Measurements from ENCODE around the gene WHAMM. TPM values are rescaled to one million over a fixed set of nuclear protein-coding genes. Genes with fewer than 3 reads are reported as not detected.
A peak's percentile ranks its signal among the peaks of the same experiment; 100 is the strongest.

WHAMM gene, protein sequence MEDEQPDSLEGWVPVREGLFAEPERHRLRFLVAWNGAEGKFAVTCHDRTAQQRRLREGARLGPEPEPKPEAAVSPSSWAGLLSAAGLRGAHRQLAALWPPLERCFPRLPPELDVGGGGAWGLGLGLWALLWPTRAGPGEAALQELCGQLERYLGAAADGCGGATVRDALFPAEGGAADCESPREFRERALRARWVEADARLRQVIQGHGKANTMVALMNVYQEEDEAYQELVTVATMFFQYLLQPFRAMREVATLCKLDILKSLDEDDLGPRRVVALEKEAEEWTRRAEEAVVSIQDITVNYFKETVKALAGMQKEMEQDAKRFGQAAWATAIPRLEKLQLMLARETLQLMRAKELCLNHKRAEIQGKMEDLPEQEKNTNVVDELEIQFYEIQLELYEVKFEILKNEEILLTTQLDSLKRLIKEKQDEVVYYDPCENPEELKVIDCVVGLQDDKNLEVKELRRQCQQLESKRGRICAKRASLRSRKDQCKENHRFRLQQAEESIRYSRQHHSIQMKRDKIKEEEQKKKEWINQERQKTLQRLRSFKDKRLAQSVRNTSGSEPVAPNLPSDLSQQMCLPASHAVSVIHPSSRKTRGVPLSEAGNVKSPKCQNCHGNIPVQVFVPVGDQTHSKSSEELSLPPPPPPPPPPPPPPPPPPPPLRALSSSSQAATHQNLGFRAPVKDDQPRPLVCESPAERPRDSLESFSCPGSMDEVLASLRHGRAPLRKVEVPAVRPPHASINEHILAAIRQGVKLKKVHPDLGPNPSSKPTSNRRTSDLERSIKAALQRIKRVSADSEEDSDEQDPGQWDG
- total RNA-seq (2021) (6.4 and 6.9 TPM in 2 replicates), Bru-seq, nascent RNA (percentile 81 among the genes with signal in this experiment), BruChase-seq, experiment 1, labeled RNA remaining after a 2-hour chase (percentile 74 among the genes with signal in this experiment), BruChase-seq, experiment 2, labeled RNA remaining after a 6-hour chase (percentile 75 among the genes with signal in this experiment)
- long read RNA-seq, full-length matches to known transcripts = 7 of 8 reads
- long read RNA-seq, partial matches to known transcripts = 1 of 8 reads
- long read RNA-seq, other reads (novel, unspliced or antisense) = 0 of 8 reads

DNA sequence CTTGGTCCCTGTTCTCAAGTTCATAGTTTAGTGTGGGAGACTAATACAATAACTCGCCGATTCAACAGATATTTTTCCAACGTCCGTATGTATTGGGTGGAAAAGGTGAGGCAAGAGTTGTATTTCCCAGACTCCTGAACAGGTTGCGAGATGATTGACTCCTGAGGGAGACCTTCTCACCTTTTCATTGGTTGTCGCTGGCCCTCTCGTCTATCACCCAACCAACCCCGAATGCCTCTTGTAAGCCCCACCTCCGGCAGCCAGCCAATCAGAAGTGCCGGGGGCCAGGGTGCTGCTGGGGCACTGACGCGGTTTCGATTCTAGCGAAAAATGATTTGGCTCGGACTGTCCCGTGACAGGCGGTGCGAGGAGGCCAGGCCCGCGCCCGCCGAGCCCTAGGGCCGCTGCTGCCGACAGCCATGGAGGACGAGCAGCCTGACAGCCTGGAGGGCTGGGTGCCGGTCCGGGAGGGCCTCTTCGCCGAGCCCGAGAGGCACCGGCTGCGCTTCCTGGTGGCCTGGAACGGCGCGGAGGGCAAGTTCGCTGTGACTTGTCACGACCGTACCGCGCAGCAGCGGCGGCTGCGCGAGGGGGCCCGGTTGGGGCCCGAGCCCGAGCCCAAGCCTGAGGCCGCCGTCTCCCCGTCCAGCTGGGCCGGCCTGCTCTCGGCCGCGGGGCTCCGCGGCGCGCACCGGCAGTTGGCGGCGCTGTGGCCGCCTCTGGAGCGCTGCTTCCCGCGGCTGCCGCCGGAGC is at the start of gene WHAMM:
Gene WHAMM (plus strand): TSS at position 321 of the 753 bp plus-strand sequence. CDS start 99 bp downstream, at position 420.
- CTCF ChIA-PET = interaction anchor here (0.6 kb wide), 1 partner anchor 202 kb away, joined by 4 read pairs; no protein-coding TSS in a partner anchor

DNA sequence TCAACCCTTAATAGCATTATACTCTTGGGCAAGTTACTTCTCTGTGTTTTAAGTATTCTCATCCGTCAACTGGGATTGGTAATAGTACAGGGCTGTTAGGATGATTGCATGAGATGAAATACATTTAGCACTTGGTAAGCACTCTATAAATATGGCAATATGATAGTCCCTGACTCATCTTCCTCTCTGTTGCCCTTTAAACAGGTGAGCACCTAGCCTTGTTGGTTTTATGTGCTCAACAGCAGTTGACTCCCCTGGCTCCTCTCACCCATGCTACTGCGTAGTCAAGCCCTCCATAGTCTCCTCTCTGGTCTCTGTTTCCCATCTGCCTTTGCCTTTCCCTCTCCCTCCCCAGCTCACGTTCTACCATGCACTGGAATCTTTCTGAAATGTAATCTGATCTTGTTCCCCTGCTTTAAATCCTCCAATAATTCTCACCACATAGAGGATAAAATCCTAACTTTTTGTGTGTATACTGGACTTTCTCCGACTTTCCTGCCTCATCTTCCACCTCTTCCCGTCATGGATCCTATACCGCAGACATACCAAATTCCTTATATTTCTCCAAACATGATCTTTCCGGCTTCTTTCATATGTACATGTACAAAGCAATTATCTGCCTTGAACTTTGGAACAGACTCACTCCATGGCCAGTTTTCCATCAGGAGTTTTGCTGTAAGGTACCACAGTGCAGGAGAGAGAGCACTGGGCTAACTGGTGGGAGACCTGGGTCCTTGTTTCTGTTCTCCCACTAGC is 45.9 kb upstream of the WHAMM start:
- DNase-seq = no peak
- no peaks in the 10 kb centered on the region for H3K36me3 ChIP-seq (ENCODE audit: low read depth)
- no peaks in the 10 kb centered on the region for H3K9me2 ChIP-seq (ENCODE audit: insufficient read depth)
- H2AFZ ChIP-seq = no peak overlapping the region
- H3K4me3 ChIP-seq = no peak overlapping the region
- peaks cover 3% of the 10 kb centered on the region; the same call in 1 of the 2 replicates for H3K4me1 ChIP-seq (replicated peaks; ENCODE audit: insufficient read depth)
- TF ChIP-seq EZH2 (IDR thresholded peaks at IDR 0.05; ENCODE audit: low read depth) (no peak), CTCF (conservative IDR thresholded peaks at IDR 0.05) (no peak)
- no peak overlapping the region for H3K27ac ChIP-seq
- peaks cover 4% of the 10 kb centered on the region; the same call in 1 of the 2 replicates for H4K20me1 ChIP-seq (ENCODE audit: insufficient read depth)
- no TSS peak for BruUV-seq (replicated peaks)
- no peak overlapping the region for H3K4me2 ChIP-seq
- CTCF ChIA-PET = no interaction called here
- no peaks in the 10 kb centered on the region for H3F3A ChIP-seq (ENCODE audit: insufficient read depth, low read depth)
- intact Hi-C loops (cut with micrococcal nuclease; ENCODE audit: unreplicated experiment) = no loop called here
- no peaks in the 10 kb centered on the region for H3K79me2 ChIP-seq (ENCODE audit: low read depth)
- H3K9me3 ChIP-seq (ENCODE audit: insufficient read depth, low read depth) = no peaks in the 10 kb centered on the region
- POLR2A ChIA-PET (ENCODE audit: unreplicated experiment) = no interaction called here
- H3K27me3 ChIP-seq (ENCODE audit: insufficient read depth, low read depth) = no peaks in the 10 kb centered on the region

More for the DNA sequence above, at the start of gene WHAMM:
- Histone ChIP-seq H3F3A (ENCODE audit: insufficient read depth, low read depth) (peaks cover 13% of the 10 kb centered on the region; the same call in 1 of the 2 replicates), H3K9me3 (ENCODE audit: insufficient read depth, low read depth) (no peaks in the 10 kb centered on the region), H2AFZ (peak within 1 kb of the TSS; percentile 87), H4K20me1 (ENCODE audit: insufficient read depth) (no peaks in the 10 kb centered on the region), H3K27ac (peak within 1 kb of the TSS; percentile 80), H3K79me2 (ENCODE audit: low read depth) (peaks cover 32% of the 10 kb centered on the region), H3K4me3 (peak within 1 kb of the TSS; percentile 99), H3K4me2 (peak within 1 kb of the TSS; percentile 97), H3K36me3 (ENCODE audit: low read depth) (peaks cover 7% of the 10 kb centered on the region; the same call in 1 of the 2 replicates), H3K27me3 (ENCODE audit: insufficient read depth, low read depth) (no peaks in the 10 kb centered on the region), H3K4me1 (replicated peaks; ENCODE audit: insufficient read depth) (peaks cover 17% of the 10 kb centered on the region), H3K9me2 (ENCODE audit: insufficient read depth) (no peaks in the 10 kb centered on the region)
- TF ChIP-seq CTCF (conservative IDR thresholded peaks at IDR 0.05) (no peak), EZH2 (IDR thresholded peaks at IDR 0.05; ENCODE audit: low read depth) (no peak)
- DNase-seq = peak; percentile 95 to 97
- POLR2A ChIA-PET (ENCODE audit: unreplicated experiment) = interaction anchor here (0.6 kb wide), 1 partner anchor 1959 kb away, joined by 15 read pairs; no protein-coding TSS in a partner anchor
- BruUV-seq (replicated peaks) = no TSS peak
- intact Hi-C loops (cut with micrococcal nuclease; ENCODE audit: unreplicated experiment) = loop anchor here (1.0 to 2.0 kb wide), 2 partner anchors 59 to 269 kb away; partner anchors contain the start of gene RPS17

Data from PC-9 (cell line).